CD4-positive, alpha-beta T cell (primary cell): ENCODE results near the gene COG7. TPM values are rescaled to one million over a fixed set of nuclear protein-coding genes. Genes with fewer than 3 reads are reported as not detected.

Experiments used
- ATAC-seq: fragments of 200-7000 bp; cut with Tn5 transposase; one replicate; pipeline ENCODE4 v1.10.0; 2022; ENCODE audit warnings: mild to moderate bottlenecking; ENCODE audit not compliant: poor library complexity
- CTCF ChIA-PET: fragments of 350-600 bp; sonication (Branson Sonifier 250); formaldehyde crosslinking; loops from one replicate; lab custom pipeline; 2021; ENCODE audit warnings: antibody characterized with exemption, inconsistent platforms; lab: Charles Lee
- POLR2A ChIA-PET: fragments of 350-600 bp; sonication (Branson Sonifier 250); formaldehyde crosslinking; loops from one replicate; lab custom pipeline; 2021; ENCODE audit warnings: antibody characterized with exemption, inconsistent platforms; lab: Charles Lee
- DNase-seq, 14 experiments: peaks; one replicate each; pipeline ENCODE4 v3.0.0-alpha.2; 2013 to 2020; ENCODE audit warnings: mixed read lengths in 2 of 14
- H3K27ac ChIP-seq, 2 donors: one replicate each; pipeline versions ENCODE4 v1.5.1 to v1.7.0; 2013; ENCODE audit warnings: low read length in 2 of 2, low read depth in 1 of 2, mild to moderate bottlenecking in 1 of 2
- H3K27me3 ChIP-seq, 2 experiments: 1 replicate in 1 of 2; 2 replicates in 1 of 2; pipeline versions ENCODE4 v1.6.1 to v1.7.0; 2013; ENCODE audit warnings: low read length in 2 of 2, control low read depth in 1 of 2, mild to moderate bottlenecking in 1 of 2, moderate library complexity in 1 of 2; ENCODE audit not compliant: insufficient read depth in 2 of 2, control insufficient read depth in 1 of 2
- H3K36me3 ChIP-seq: one replicate; pipeline ENCODE4 v1.6.1; 2013; ENCODE audit warnings: low read length, control low read depth; ENCODE audit not compliant: insufficient read depth
- H3K4me1 ChIP-seq: one replicate; pipeline ENCODE4 v1.6.1; 2013; ENCODE audit warnings: low read length, control low read depth; ENCODE audit not compliant: insufficient read depth
- H3K4me3 ChIP-seq: one replicate; pipeline ENCODE4 v1.5.1; 2013; ENCODE audit warnings: mild to moderate bottlenecking, low read length, moderate library complexity
- H3K9me3 ChIP-seq, 2 experiments: 1 replicate in 1 of 2; 2 replicates in 1 of 2; pipeline versions ENCODE4 v1.6.1 to v1.7.0; 2013; ENCODE audit warnings: low read length in 2 of 2, mild to moderate bottlenecking in 2 of 2, control low read depth in 1 of 2, moderate library complexity in 1 of 2; ENCODE audit not compliant: control insufficient read depth in 1 of 2, insufficient read depth in 1 of 2
- H3K27ac Mint-ChIP-seq: one replicate; pipeline ENCODE4 v1.8.0; 2020; ENCODE audit warnings: mixed read lengths
- H3K27me3 Mint-ChIP-seq: one replicate; pipeline ENCODE4 v1.8.0; 2021; ENCODE audit warnings: mixed read lengths
- H3K36me3 Mint-ChIP-seq: one replicate; pipeline ENCODE4 v1.8.0; 2021; ENCODE audit warnings: low read depth, mixed read lengths
- H3K4me1 Mint-ChIP-seq: one replicate; pipeline ENCODE4 v1.8.0; 2021; ENCODE audit warnings: low read depth, mixed read lengths
- H3K4me3 Mint-ChIP-seq: one replicate; pipeline ENCODE4 v1.8.0; 2020; ENCODE audit warnings: mild to moderate bottlenecking, mixed read lengths
- H3K9me3 Mint-ChIP-seq: one replicate; pipeline ENCODE4 v1.8.0; 2020; ENCODE audit warnings: mixed read lengths
- CTCF ChIP-seq: fragments of 200-600 bp; IDR thresholded peaks from one replicate; pipeline ENCODE4 v1.8.0; 2022; ENCODE audit warnings: antibody characterized with exemption, mild to moderate bottlenecking
- intact Hi-C, 2 experiments: fragments of 100-400 bp; cut with DNase I in 1 of 2; cut with micrococcal nuclease in 1 of 2; formaldehyde crosslinking; loops; one replicate each; pipeline versions ENCODE4 v1.15.1 to v1.9.0; 2023 to 2025; cut with DNase I, micrococcal nuclease
- total RNA-seq, 174 experiments: library from RNA in 2 of 174; stranded (reverse) in 2 of 174; gene quantifications; one replicate each; pipeline ENCODE4 v1.2.3 and lab custom pipeline; 2021 to 2026

COG7 gene
- total RNA-seq, 2 experiments from 2014 or later = 12.6 to 13.6 TPM

GRCh38 chr16:23408823-23409298 lies 44.1 kb downstream of the COG7 start:
- Histone ChIP-seq H3K4me1 (no peaks in the 10 kb centered on the region), H3K27ac (no peak overlapping the region), H3K36me3 (peaks cover 72% of the 10 kb centered on the region), H3K4me3 (no peak overlapping the region), H3K9me3 (no peaks in the 10 kb centered on the region), H3K27me3 (no peaks in the 10 kb centered on the region)
- H3K4me3 Mint-ChIP-seq = no peak overlapping the region
- DNase-seq = no peak
- no peak overlapping the region for H3K27ac Mint-ChIP-seq
- POLR2A ChIA-PET = no interaction called here
- no peaks in the 10 kb centered on the region for H3K9me3 Mint-ChIP-seq
- no peak for TF ChIP-seq CTCF
- CTCF ChIA-PET = no interaction called here
- no peaks in the 10 kb centered on the region for H3K27me3 Mint-ChIP-seq
- intact Hi-C loops = no loop called here
- H3K36me3 Mint-ChIP-seq = peaks cover 87% of the 10 kb centered on the region
- no peak for ATAC-seq
- no peaks in the 10 kb centered on the region for H3K4me1 Mint-ChIP-seq

- Histone ChIP-seq H3K4me1 (no peaks in the 10 kb centered on the region), H3K36me3 (peaks cover 72% of the 10 kb centered on the region), H3K9me3 (no peaks in the 10 kb centered on the region), H3K27ac (no peak overlapping the region), H3K27me3 (no peaks in the 10 kb centered on the region), H3K4me3 (no peak overlapping the region)
- ChIA-PET POLR2A (no interaction called here), CTCF (no interaction called here)
- DNase-seq = no peak
- H3K36me3 Mint-ChIP-seq = peaks cover 87% of the 10 kb centered on the region
- no peaks in the 10 kb centered on the region for H3K27me3 Mint-ChIP-seq
- no peaks in the 10 kb centered on the region for H3K4me1 Mint-ChIP-seq
- intact Hi-C loops = no loop called here
- H3K27ac Mint-ChIP-seq = no peak overlapping the region
- no peak for TF ChIP-seq CTCF
- H3K4me3 Mint-ChIP-seq = no peak overlapping the region
- ATAC-seq = no peak
- H3K9me3 Mint-ChIP-seq = no peaks in the 10 kb centered on the region
Observed at GRCh38 chr16:23408242-23408822, 44.7 kb downstream of the COG7 start.

GRCh38 chr16:23407436-23408127 lies 45.4 kb downstream of the COG7 start:
- peaks cover 74% of the 10 kb centered on the region for H3K36me3 ChIP-seq
- no peak overlapping the region for H3K27ac ChIP-seq
- H3K4me1 ChIP-seq = no peaks in the 10 kb centered on the region
- CTCF ChIA-PET = no interaction called here
- no peaks in the 10 kb centered on the region for H3K27me3 ChIP-seq
- DNase-seq (no peak), ATAC-seq (no peak)
- no peak overlapping the region for H3K27ac Mint-ChIP-seq
- POLR2A ChIA-PET = no interaction called here
- H3K4me3 Mint-ChIP-seq = no peak overlapping the region
- H3K9me3 ChIP-seq = no peaks in the 10 kb centered on the region
- intact Hi-C loops = no loop called here
- no peak for TF ChIP-seq CTCF
- H3K36me3 Mint-ChIP-seq = peaks cover 87% of the 10 kb centered on the region
- H3K27me3 Mint-ChIP-seq = no peaks in the 10 kb centered on the region
- H3K9me3 Mint-ChIP-seq = no peaks in the 10 kb centered on the region
- no peaks in the 10 kb centered on the region for H3K4me1 Mint-ChIP-seq
- no peak overlapping the region for H3K4me3 ChIP-seq
